ENCODE measurements around the gene MOCS1.

MOCS1 gene

DNA sequence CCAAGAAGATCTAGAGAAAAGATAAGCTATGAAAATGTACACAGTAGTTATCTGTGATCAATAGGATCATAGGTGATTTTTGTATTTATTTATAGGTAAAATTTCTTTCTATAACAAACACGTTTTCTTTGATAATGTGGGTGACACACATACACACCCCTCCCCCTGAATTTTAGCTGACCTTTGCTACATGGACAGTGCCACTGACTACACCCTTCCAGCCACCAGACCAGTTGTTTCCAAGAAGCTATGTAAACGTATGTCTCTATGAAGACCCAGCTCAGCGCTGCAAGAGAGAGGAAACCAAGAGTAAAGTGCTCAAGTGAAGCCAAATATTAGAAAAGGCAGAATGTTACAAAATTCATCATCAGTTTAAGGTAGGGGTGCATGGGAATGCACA lies 16.3 kb downstream of the MOCS1 start:
- intact Hi-C loops (cut with DNase I; ENCODE audit: low total_unique reads) = no loop called here
- Histone ChIP-seq H3K4me3 (no peak overlapping the region), H3K27me3 (no peaks in the 10 kb centered on the region), H3K4me1 (peaks cover 0 to 6% (median 3%) of the 10 kb centered on the region in 4 donors), H3K9me3 (no peaks in the 10 kb centered on the region), H3K27ac (no peak overlapping the region), H3K36me3 (peaks cover 38 to 69% (median 68%) of the 10 kb centered on the region in 3 donors)
- no peak for DNase-seq
- TF ChIP-seq, protein P1, sequence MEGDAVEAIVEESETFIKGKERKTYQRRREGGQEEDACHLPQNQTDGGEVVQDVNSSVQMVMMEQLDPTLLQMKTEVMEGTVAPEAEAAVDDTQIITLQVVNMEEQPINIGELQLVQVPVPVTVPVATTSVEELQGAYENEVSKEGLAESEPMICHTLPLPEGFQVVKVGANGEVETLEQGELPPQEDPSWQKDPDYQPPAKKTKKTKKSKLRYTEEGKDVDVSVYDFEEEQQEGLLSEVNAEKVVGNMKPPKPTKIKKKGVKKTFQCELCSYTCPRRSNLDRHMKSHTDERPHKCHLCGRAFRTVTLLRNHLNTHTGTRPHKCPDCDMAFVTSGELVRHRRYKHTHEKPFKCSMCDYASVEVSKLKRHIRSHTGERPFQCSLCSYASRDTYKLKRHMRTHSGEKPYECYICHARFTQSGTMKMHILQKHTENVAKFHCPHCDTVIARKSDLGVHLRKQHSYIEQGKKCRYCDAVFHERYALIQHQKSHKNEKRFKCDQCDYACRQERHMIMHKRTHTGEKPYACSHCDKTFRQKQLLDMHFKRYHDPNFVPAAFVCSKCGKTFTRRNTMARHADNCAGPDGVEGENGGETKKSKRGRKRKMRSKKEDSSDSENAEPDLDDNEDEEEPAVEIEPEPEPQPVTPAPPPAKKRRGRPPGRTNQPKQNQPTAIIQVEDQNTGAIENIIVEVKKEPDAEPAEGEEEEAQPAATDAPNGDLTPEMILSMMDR (IDR thresholded peaks at IDR 0.05) = no peak

DNA sequence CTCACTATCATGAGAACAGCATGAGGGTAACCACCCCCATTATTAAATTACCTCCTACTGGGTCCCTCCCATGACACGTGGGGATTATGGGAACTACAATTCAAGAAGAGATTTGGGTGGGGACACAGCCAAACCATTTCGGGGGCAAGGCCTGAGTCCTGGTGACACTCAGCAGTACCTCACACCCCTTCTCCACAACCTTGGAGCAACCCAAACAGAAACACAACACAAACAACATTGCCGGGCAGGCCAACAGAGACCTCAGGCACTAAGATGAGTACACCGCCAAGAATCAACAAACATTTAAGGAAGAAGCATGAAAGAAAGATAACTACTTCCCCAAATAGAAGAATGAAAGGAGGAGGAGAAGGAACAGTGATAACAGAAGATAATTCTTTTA lies 16.9 kb downstream of the MOCS1 start:
- no peaks in the 10 kb centered on the region for H3K27me3 ChIP-seq
- TF ChIP-seq, protein P1 (IDR thresholded peaks at IDR 0.05) = no peak
- intact Hi-C loops (cut with DNase I; ENCODE audit: low total_unique reads) = no loop called here
- H3K36me3 ChIP-seq = peaks cover 44 to 69% (median 68%) of the 10 kb centered on the region in 3 donors
- H3K4me1 ChIP-seq = no peaks in the 10 kb centered on the region
- DNase-seq = no peak
- H3K27ac ChIP-seq = no peak overlapping the region
- H3K9me3 ChIP-seq = no peaks in the 10 kb centered on the region
- no peak overlapping the region for H3K4me3 ChIP-seq

DNA sequence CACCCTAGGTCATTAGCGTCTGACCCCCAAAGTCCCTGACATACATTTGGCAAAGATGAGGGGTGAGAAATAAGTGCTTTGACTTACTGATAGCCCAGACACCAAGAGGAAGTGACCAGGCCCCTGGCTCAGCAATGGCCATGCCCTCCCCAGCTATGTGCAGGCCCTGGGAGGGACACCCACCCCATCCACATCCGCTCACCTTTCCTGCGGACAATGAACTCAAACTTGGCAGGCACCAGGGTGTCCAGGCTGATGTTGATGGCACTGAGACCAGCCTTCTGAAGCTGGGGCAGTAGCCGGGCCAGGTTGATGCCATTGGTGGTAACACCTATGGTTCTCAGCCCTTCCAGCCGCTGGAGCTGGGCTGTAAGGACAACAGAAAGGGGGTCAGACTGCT lies 18.4 kb downstream of the MOCS1 start:
- no peak overlapping the region for H3K27ac ChIP-seq
- TF ChIP-seq, protein P1 (IDR thresholded peaks at IDR 0.05) = no peak
- no peaks in the 10 kb centered on the region for H3K9me3 ChIP-seq
- H3K27me3 ChIP-seq = no peaks in the 10 kb centered on the region
- intact Hi-C loops (cut with DNase I; ENCODE audit: low total_unique reads) = no loop called here
- H3K36me3 ChIP-seq = peaks cover 52 to 73% (median 71%) of the 10 kb centered on the region in 3 donors
- H3K4me1 ChIP-seq = no peaks in the 10 kb centered on the region
- H3K4me3 ChIP-seq = no peak overlapping the region
- no peak for DNase-seq

DNA sequence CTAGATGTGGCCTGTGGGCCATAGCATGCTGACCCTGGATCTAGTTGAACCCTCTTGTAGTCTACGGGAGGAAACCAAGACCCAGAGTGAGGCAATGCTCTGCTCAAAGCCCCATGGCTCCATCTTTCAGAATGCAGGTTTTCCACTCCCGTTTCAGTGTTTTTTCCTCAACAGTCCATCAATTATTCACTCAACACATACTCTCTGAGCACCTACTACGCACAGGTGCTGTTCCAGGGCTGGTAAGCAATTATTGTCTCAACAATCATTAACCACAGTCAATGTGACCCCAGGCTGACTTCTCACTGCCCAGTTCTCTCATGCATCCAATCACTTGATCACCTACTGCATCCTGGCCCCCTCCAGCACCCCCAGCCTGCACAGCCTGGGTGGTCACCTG lies 20.0 kb downstream of the MOCS1 start:
- TF ChIP-seq, protein P1 (IDR thresholded peaks at IDR 0.05) = no peak
- Histone ChIP-seq H3K4me1 (no peaks in the 10 kb centered on the region), H3K4me3 (no peak overlapping the region), H3K36me3 (peaks cover 61 to 81% (median 72%) of the 10 kb centered on the region in 3 donors), H3K27me3 (no peaks in the 10 kb centered on the region), H3K27ac (no peak overlapping the region), H3K9me3 (no peaks in the 10 kb centered on the region)
- no peak for DNase-seq
- intact Hi-C loops (cut with DNase I; ENCODE audit: low total_unique reads) = no loop called here

DNA sequence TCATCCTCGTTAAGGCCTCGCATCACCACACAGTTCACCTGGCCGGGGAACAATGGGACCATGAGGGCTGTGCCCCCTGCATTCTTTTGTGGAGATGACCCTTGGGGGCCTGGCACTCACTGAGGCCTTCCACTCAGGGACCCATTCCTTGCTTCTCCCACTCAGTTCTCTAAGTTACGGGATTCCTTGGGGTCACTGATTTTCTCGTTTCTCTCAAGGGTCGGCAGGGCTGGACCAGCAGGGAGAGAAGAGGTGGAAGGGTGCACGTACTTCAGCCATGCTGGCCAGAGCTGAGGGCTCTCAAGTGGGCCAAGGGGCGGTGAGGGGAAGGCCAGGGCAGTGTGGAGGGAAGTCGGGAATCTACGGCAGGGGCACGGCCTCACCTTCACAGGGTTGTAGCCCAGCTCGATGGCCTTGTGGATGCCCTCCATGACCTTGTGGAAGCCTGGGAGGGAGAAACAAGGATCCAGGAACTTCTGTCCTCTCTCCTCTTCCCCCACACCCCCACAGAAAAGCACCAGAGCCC lies 20.8 kb downstream of the MOCS1 start:
- TF ChIP-seq, protein P1 (IDR thresholded peaks at IDR 0.05) = no peak
- H3K27ac ChIP-seq = no peak overlapping the region
- H3K36me3 ChIP-seq = peaks cover 64 to 83% (median 76%) of the 10 kb centered on the region in 3 donors
- no peaks in the 10 kb centered on the region for H3K9me3 ChIP-seq
- intact Hi-C loops (cut with DNase I; ENCODE audit: low total_unique reads) = no loop called here
- H3K4me1 ChIP-seq = no peaks in the 10 kb centered on the region
- no peak for DNase-seq
- H3K4me3 ChIP-seq = no peak overlapping the region
- no peaks in the 10 kb centered on the region for H3K27me3 ChIP-seq

DNA sequence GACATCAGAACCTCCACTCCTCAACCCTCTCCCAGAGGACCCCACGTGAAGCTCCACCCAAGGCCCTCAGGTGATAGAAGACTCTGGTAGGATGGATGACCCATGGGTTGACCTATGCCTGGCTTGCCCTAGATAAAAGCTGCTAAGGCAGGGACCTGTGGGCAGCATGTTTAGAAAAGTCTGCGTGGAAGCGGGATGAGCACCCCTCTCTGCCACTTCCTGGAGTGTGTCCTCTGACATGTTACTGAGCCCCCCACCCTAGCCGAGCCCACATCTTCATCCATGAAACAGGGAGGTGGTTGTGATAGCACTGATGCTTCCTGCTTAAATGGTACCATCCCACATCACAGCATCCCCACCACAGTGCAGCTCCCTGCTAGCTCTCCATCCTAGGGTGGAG lies 21.8 kb downstream of the MOCS1 start:
- Histone ChIP-seq H3K27ac (no peak overlapping the region), H3K4me1 (no peaks in the 10 kb centered on the region), H3K27me3 (no peaks in the 10 kb centered on the region), H3K36me3 (peaks cover 64 to 92% (median 76%) of the 10 kb centered on the region in 3 donors), H3K9me3 (no peaks in the 10 kb centered on the region), H3K4me3 (no peak overlapping the region)
- intact Hi-C loops (cut with DNase I; ENCODE audit: low total_unique reads) = no loop called here
- DNase-seq = no peak
- TF ChIP-seq, protein P1 (IDR thresholded peaks at IDR 0.05) = no peak

Measured in tibial artery (tissue), 4 donors.